ENCODE data around the gene RBM8A.

Gene RBM8A

GRCh38 chr1:145927063-145927886 lies at the start of gene RBM8A:
TSS of gene RBM8A (minus strand) at chr1:145927484. CDS start at chr1:145927426, 58 bp downstream.
- Mint-ChIP-seq H3K4me1 (ENCODE audit: low read depth) (peaks cover 9% of the 10 kb centered on the region), H3K4me3 (peak within 1 kb of the TSS; percentile 40), H3K9me3 (no peaks in the 10 kb centered on the region), H3K27me3 (no peaks in the 10 kb centered on the region), H3K27ac (no peak within 1 kb of the TSS), H3K36me3 (ENCODE audit: low read depth) (peaks cover 16% of the 10 kb centered on the region)
- intact Hi-C loops (cut with micrococcal nuclease), result loop anchor here (1.0 to 2.0 kb wide), 2 partner anchors 9 to 38 kb away; partner anchors contain the start of genes ANKRD34A, PEX11B and POLR3GL

GRCh38 chr1:145977016-145977415 lies 49.7 kb upstream of the RBM8A start:
- intact Hi-C loops (cut with micrococcal nuclease), result loop anchor here (1.0 kb wide), 2 partner anchors 30 to 36 kb away; no protein-coding TSS in a partner anchor
- Mint-ChIP-seq H3K27me3 (no peaks in the 10 kb centered on the region), H3K36me3 (ENCODE audit: low read depth) (peaks cover 30% of the 10 kb centered on the region), H3K4me3 (no peak overlapping the region), H3K9me3 (no peaks in the 10 kb centered on the region), H3K27ac (no peak overlapping the region), H3K4me1 (ENCODE audit: low read depth) (peaks cover 5% of the 10 kb centered on the region)

- Mint-ChIP-seq H3K4me1 (ENCODE audit: low read depth) (peaks cover 5% of the 10 kb centered on the region), H3K9me3 (no peaks in the 10 kb centered on the region), H3K27ac (peak overlapping the region; percentile 10), H3K4me3 (no peak overlapping the region), H3K36me3 (ENCODE audit: low read depth) (peaks cover 30% of the 10 kb centered on the region), H3K27me3 (no peaks in the 10 kb centered on the region)
- intact Hi-C loops (cut with micrococcal nuclease), result no loop called here
Measured at GRCh38 chr1:145975216-145975615, 47.9 kb upstream of the RBM8A start.

GRCh38 chr1:145974721-145975120 lies 47.4 kb upstream of the RBM8A start:
- intact Hi-C loops (cut with micrococcal nuclease), result no loop called here
- Mint-ChIP-seq H3K36me3 (ENCODE audit: low read depth) (peaks cover 30% of the 10 kb centered on the region), H3K9me3 (no peaks in the 10 kb centered on the region), H3K27ac (peak overlapping the region; percentile 10), H3K4me3 (no peak overlapping the region), H3K4me1 (ENCODE audit: low read depth) (peaks cover 5% of the 10 kb centered on the region), H3K27me3 (no peaks in the 10 kb centered on the region)

GRCh38 chr1:145972580-145972979 lies 45.3 kb upstream of the RBM8A start:
- H3K27me3 Mint-ChIP-seq, result no peaks in the 10 kb centered on the region
- peaks cover 28% of the 10 kb centered on the region for H3K36me3 Mint-ChIP-seq (ENCODE audit: low read depth)
- H3K4me3 Mint-ChIP-seq, result no peak overlapping the region
- intact Hi-C loops (cut with micrococcal nuclease), result no loop called here
- H3K9me3 Mint-ChIP-seq, result no peaks in the 10 kb centered on the region
- no peak overlapping the region for H3K27ac Mint-ChIP-seq
- H3K4me1 Mint-ChIP-seq (ENCODE audit: low read depth), result peaks cover 5% of the 10 kb centered on the region

GRCh38 chr1:145967288-145967687 lies 40.0 kb upstream of the RBM8A start:
- H3K27me3 Mint-ChIP-seq, result peaks cover 8% of the 10 kb centered on the region
- peaks cover 20% of the 10 kb centered on the region for H3K36me3 Mint-ChIP-seq (ENCODE audit: low read depth)
- intact Hi-C loops (cut with micrococcal nuclease), result no loop called here
- H3K27ac Mint-ChIP-seq, result no peak overlapping the region
- H3K9me3 Mint-ChIP-seq, result peaks cover 7% of the 10 kb centered on the region
- H3K4me1 Mint-ChIP-seq (ENCODE audit: low read depth), result peaks cover 28% of the 10 kb centered on the region
- no peak overlapping the region for H3K4me3 Mint-ChIP-seq

GRCh38 chr1:145965119-145965744 lies 37.9 kb upstream of the RBM8A start:
- H3K4me3 Mint-ChIP-seq, result peak overlapping the region; percentile 85
- H3K36me3 Mint-ChIP-seq (ENCODE audit: low read depth), result peaks cover 27% of the 10 kb centered on the region
- H3K27ac Mint-ChIP-seq, result peak overlapping the region; percentile 94
- peaks cover 27% of the 10 kb centered on the region for H3K27me3 Mint-ChIP-seq
- H3K4me1 Mint-ChIP-seq (ENCODE audit: low read depth), result peaks cover 48% of the 10 kb centered on the region
- intact Hi-C loops (cut with micrococcal nuclease), result loop anchor here (2.0 kb wide), 1 partner anchor 38 kb away; the partner anchor contains the start of gene RBM8A
- peaks cover 7% of the 10 kb centered on the region for H3K9me3 Mint-ChIP-seq

- H3K27ac Mint-ChIP-seq, result peak within 1 kb of the TSS; percentile 94
- peaks cover 55% of the 10 kb centered on the region for H3K4me1 Mint-ChIP-seq (ENCODE audit: low read depth)
- peaks cover 27% of the 10 kb centered on the region for H3K36me3 Mint-ChIP-seq (ENCODE audit: low read depth)
- peaks cover 7% of the 10 kb centered on the region for H3K9me3 Mint-ChIP-seq
- peak within 1 kb of the TSS; percentile 85 for H3K4me3 Mint-ChIP-seq
- H3K27me3 Mint-ChIP-seq, result peaks cover 29% of the 10 kb centered on the region
- intact Hi-C loops (cut with micrococcal nuclease), result loop anchor here (2.0 kb wide), 1 partner anchor 38 kb away; the partner anchor contains the start of gene RBM8A
Measured at GRCh38 chr1:145964328-145965118, 37.2 kb upstream of the RBM8A start, which contains the start of the genes ANKRD34A and POLR3GL. TSS of gene ANKRD34A (minus strand) at chr1:145964575. CDS start at chr1:145961759, 2,816 bp downstream. TSS of gene POLR3GL (plus strand) at chr1:145964690. CDS start at chr1:145974866, 10,176 bp downstream.

- Mint-ChIP-seq H3K9me3 (peaks cover 7% of the 10 kb centered on the region), H3K36me3 (ENCODE audit: low read depth) (peaks cover 27% of the 10 kb centered on the region), H3K27me3 (peaks cover 29% of the 10 kb centered on the region), H3K4me3 (peak overlapping the region; percentile 85), H3K27ac (peak overlapping the region; percentile 94), H3K4me1 (ENCODE audit: low read depth) (peaks cover 66% of the 10 kb centered on the region)
- intact Hi-C loops (cut with micrococcal nuclease), result loop anchor here (2.0 kb wide), 1 partner anchor 37 kb away; the partner anchor contains the start of gene RBM8A
Measured at GRCh38 chr1:145963265-145964019, 36.2 kb upstream of the RBM8A start.

GRCh38 chr1:145962157-145963102 lies 35.1 kb upstream of the RBM8A start:
- peaks cover 29% of the 10 kb centered on the region for H3K27me3 Mint-ChIP-seq
- peak overlapping the region; percentile 78 for H3K4me3 Mint-ChIP-seq
- H3K36me3 Mint-ChIP-seq (ENCODE audit: low read depth), result peaks cover 21% of the 10 kb centered on the region
- intact Hi-C loops (cut with micrococcal nuclease), result no loop called here
- peaks cover 73% of the 10 kb centered on the region for H3K4me1 Mint-ChIP-seq (ENCODE audit: low read depth)
- H3K9me3 Mint-ChIP-seq, result peaks cover 6% of the 10 kb centered on the region
- H3K27ac Mint-ChIP-seq, result peak overlapping the region; percentile 60

GRCh38 chr1:145961425-145962156 lies 34.3 kb upstream of the RBM8A start:
- Mint-ChIP-seq H3K27ac (peak overlapping the region; percentile 60), H3K36me3 (ENCODE audit: low read depth) (peaks cover 15% of the 10 kb centered on the region), H3K9me3 (no peaks in the 10 kb centered on the region), H3K4me3 (peak overlapping the region; percentile 78), H3K4me1 (ENCODE audit: low read depth) (peaks cover 81% of the 10 kb centered on the region), H3K27me3 (peaks cover 29% of the 10 kb centered on the region)
- intact Hi-C loops (cut with micrococcal nuclease), result no loop called here

GRCh38 chr1:145961109-145961424 lies 33.8 kb upstream of the RBM8A start:
- Mint-ChIP-seq H3K27me3 (peaks cover 29% of the 10 kb centered on the region), H3K4me1 (ENCODE audit: low read depth) (peaks cover 86% of the 10 kb centered on the region), H3K9me3 (no peaks in the 10 kb centered on the region), H3K27ac (peak overlapping the region; percentile 60), H3K36me3 (ENCODE audit: low read depth) (peaks cover 15% of the 10 kb centered on the region), H3K4me3 (peak overlapping the region; percentile 78)
- intact Hi-C loops (cut with micrococcal nuclease), result no loop called here

Data from dendritic cell treated with granulocyte-macrophage colony-stimulating factor and Interleukin-4, amounts not matched to agents 40 ng/mL and 50 ng/mL, for 4 days (primary cell).